Measurements from ENCODE around the gene TRAPPC10.

The TRAPPC10 gene

GRCh38 chr21:44039828-44040227 lies 27.7 kb downstream of the TRAPPC10 start:
- no peak for DNase-seq (ENCODE audit: low read depth in 2 of 2)

- no peak for DNase-seq (ENCODE audit: low read depth in 2 of 2)
Observed at GRCh38 chr21:44043613-44044012, 31.5 kb downstream of the TRAPPC10 start.

GRCh38 chr21:44046734-44047133 lies 34.6 kb downstream of the TRAPPC10 start:
- DNase-seq (ENCODE audit: low read depth in 2 of 2) = no peak

GRCh38 chr21:44047996-44048560 lies 36.0 kb downstream of the TRAPPC10 start:
- no peak for DNase-seq (ENCODE audit: low read depth in 2 of 2)

GRCh38 chr21:44049182-44049581 lies 37.1 kb downstream of the TRAPPC10 start:
- DNase-seq (ENCODE audit: low read depth in 2 of 2) = no peak

- DNase-seq (ENCODE audit: low read depth in 2 of 2) = no peak
Observed at GRCh38 chr21:44049606-44050005, 37.5 kb downstream of the TRAPPC10 start.

GRCh38 chr21:44050276-44050675 lies 38.2 kb downstream of the TRAPPC10 start:
- DNase-seq (ENCODE audit: low read depth in 2 of 2) = no peak

GRCh38 chr21:44051462-44051941 lies 39.4 kb downstream of the TRAPPC10 start:
- DNase-seq (ENCODE audit: low read depth in 2 of 2) = no peak

GRCh38 chr21:44052071-44052829 lies 40.1 kb downstream of the TRAPPC10 start:
- DNase-seq (ENCODE audit: low read depth in 2 of 2) = no peak

- no peak for DNase-seq (ENCODE audit: low read depth in 2 of 2)
Observed at GRCh38 chr21:44052830-44053226, 40.7 kb downstream of the TRAPPC10 start.

GRCh38 chr21:44053567-44053966 lies 41.5 kb downstream of the TRAPPC10 start:
- no peak for DNase-seq (ENCODE audit: low read depth in 2 of 2)

- DNase-seq (ENCODE audit: low read depth in 2 of 2) = no peak
Observed at GRCh38 chr21:44054710-44055109, 42.6 kb downstream of the TRAPPC10 start.

- no peak for DNase-seq (ENCODE audit: low read depth in 2 of 2)
Observed at GRCh38 chr21:44057055-44057454, 44.9 kb downstream of the TRAPPC10 start.

- peak in 1 of 2 donors; percentile 41 for DNase-seq (ENCODE audit: low read depth in 2 of 2)
Observed at GRCh38 chr21:44057960-44058651, 46.0 kb downstream of the TRAPPC10 start.

- DNase-seq (ENCODE audit: low read depth in 2 of 2) = no peak
Observed at GRCh38 chr21:44058652-44058964, 46.5 kb downstream of the TRAPPC10 start.

- no peak for DNase-seq (ENCODE audit: low read depth in 2 of 2)
Observed at GRCh38 chr21:44058981-44059380, 46.9 kb downstream of the TRAPPC10 start.

- no peak for DNase-seq (ENCODE audit: low read depth in 2 of 2)
Observed at GRCh38 chr21:44059710-44060109, 47.6 kb downstream of the TRAPPC10 start.

- no peak for DNase-seq (ENCODE audit: low read depth in 2 of 2)
Observed at GRCh38 chr21:44062380-44062779, 50.3 kb downstream of the TRAPPC10 start.

GRCh38 chr21:44063151-44063912 lies 51.2 kb downstream of the TRAPPC10 start:
- no peak for DNase-seq (ENCODE audit: low read depth in 2 of 2)

GRCh38 chr21:44064852-44065403 lies 52.8 kb downstream of the TRAPPC10 start:
- no peak for DNase-seq (ENCODE audit: low read depth in 2 of 2)

- DNase-seq (ENCODE audit: low read depth in 2 of 2) = peak; percentile 49 to 50
Observed at GRCh38 chr21:44065428-44065827, 53.3 kb downstream of the TRAPPC10 start.

GRCh38 chr21:44066116-44066515 lies 54.0 kb downstream of the TRAPPC10 start:
- no peak for DNase-seq (ENCODE audit: low read depth in 2 of 2)
